Epithelial cell of proximal tubule (primary cell): ENCODE data around the gene MEMO1. TPM values are rescaled to one million over a fixed set of nuclear protein-coding genes. Genes with fewer than 3 reads are reported as not detected.

Experiments used
- DNase-seq: peaks from one replicate; pipeline ENCODE4 v3.0.0-alpha.2; 2011; ENCODE audit warnings: low read depth
- H3K4me3 ChIP-seq: 2 replicates; pipeline ENCODE4 v1.5.1; 2011; ENCODE audit warnings: low read depth, mild to moderate bottlenecking, low read length
- total RNA-seq: library from RNA; depleted of rRNA; stranded (reverse); fragments of >200 nt; gene quantifications from 2 replicates; pipeline ENCODE4 v1.2.3, GENCODE V29; 2015
- TF ChIP-seq, protein P1 (sequence below): conservative IDR thresholded peaks from 2 replicates; pipeline ENCODE4 v1.5.1; 2012; ENCODE audit warnings: low read depth, mild to moderate bottlenecking, low read length

The MEMO1 gene
- total RNA-seq, 1 donor from 2014 or later = 26.9 TPM

DNA sequence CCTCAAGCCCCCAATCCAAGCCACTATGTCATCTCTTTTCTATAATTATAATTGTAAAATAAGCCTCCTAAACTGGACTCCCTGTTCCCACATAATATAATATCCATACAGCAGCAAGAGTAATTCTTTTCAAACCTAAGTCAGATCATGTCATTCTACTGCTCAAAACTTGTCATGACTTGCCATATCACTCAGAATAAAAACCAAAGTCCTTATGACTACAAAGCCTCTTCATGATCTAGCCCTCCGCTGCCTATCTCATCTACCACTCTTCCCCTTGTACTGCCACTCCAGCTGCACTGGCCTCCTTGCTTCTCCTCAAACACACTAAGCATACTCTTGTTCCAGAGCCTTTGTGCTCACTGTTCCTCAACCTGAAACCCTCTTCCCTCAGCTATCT, 69.9 kb downstream of the MEMO1 start:
- no peak overlapping the region for H3K4me3 ChIP-seq
- TF ChIP-seq, protein P1, sequence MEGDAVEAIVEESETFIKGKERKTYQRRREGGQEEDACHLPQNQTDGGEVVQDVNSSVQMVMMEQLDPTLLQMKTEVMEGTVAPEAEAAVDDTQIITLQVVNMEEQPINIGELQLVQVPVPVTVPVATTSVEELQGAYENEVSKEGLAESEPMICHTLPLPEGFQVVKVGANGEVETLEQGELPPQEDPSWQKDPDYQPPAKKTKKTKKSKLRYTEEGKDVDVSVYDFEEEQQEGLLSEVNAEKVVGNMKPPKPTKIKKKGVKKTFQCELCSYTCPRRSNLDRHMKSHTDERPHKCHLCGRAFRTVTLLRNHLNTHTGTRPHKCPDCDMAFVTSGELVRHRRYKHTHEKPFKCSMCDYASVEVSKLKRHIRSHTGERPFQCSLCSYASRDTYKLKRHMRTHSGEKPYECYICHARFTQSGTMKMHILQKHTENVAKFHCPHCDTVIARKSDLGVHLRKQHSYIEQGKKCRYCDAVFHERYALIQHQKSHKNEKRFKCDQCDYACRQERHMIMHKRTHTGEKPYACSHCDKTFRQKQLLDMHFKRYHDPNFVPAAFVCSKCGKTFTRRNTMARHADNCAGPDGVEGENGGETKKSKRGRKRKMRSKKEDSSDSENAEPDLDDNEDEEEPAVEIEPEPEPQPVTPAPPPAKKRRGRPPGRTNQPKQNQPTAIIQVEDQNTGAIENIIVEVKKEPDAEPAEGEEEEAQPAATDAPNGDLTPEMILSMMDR = no peak
- DNase-seq = no peak

DNA sequence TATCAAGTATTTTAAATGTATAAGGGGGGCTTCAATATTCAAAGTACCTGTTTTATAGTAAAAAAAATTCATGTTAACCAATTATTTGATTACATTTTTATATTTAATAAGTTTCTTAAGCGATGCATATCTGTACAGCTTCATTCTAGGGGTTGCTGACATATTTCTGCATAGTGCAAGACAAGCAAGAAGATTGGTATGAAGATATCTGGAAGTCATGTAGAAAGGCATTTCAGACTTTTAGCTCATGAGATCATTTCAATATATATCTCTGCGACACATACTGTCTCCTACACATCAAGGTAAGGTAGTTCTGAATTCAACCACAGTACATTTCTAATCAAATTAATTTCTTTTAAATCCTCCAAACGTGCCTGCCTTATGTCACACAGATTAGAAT, 73.1 kb downstream of the MEMO1 start:
- TF ChIP-seq, protein P1 = no peak
- H3K4me3 ChIP-seq = no peak overlapping the region
- no peak for DNase-seq

DNA sequence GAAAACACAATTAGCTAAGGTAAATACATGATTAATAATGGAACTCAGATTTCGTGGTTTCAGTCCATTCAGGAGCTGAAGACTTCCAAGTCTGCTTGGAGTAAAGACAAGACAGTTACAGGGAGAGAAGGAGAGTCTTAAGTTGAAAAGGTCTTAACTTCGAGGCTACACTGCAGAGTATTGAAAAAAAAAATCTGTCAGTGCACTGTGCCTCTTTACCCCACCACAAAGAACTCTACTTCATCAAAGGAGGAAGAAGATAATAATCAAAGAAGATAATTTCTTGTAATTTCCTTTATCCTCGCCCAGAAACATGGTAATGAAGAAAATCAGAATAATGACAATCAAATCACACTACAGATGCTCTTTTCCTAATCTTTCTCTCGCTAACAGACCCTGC, 75.4 kb downstream of the MEMO1 start:
- DNase-seq = no peak
- no peak overlapping the region for H3K4me3 ChIP-seq
- TF ChIP-seq, protein P1 = no peak

DNA sequence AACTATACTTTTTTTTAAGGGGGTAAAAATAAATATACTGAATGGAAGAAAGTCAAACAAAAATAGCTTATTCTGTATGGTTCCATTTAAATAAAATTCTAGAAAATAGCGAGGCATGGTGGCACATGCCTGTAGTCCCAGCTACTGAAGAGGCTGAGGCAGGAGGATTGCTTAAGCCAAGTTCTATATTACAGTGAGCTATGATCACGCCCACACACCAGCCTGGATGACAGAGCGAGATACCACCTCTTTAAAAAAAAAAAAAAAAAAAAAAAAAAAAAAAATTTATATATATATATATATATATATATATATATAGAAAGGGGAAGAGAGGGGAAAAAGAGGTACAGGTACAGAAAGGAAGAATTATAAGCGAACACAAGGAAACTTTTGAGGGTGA, 77.7 kb downstream of the MEMO1 start:
- no peak overlapping the region for H3K4me3 ChIP-seq
- TF ChIP-seq, protein P1 = no peak
- DNase-seq = no peak

DNA sequence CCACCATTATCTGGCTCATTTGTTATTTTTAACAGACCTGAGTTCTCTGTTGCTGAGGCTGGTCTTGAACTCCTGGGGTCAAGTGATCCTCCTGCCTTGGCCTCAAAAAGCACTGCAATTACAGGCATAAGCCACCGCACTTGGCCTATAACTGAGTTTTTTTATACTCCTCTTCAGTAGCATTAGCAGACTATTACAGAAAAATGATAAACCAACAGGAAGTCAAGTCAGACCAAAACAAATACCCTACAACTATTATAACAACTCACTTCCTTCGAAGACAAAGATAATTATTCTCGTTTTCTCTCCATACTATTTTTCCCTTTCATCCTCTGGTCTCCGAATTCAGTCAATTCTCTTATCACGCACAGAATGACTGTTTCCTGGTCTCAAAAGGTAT, 78.2 kb downstream of the MEMO1 start:
- DNase-seq = no peak
- TF ChIP-seq, protein P1 = no peak

DNA sequence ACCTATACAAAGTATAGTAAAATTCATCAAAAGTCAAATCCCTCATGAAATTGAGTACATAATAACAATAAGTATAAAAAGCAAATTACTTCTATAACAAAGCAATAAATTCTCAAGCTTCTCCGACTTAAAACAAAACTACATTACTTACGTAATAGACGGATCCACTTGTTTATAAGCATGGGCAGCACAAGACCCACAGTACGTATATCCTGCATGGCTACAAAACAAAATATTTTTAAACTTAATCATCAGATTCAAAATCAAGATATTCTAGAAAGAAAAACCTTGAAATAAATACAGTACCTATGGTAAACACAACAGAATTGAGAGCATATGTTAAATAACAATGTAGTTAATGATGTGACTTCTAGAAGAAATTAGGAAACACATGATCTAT, 78.9 kb downstream of the MEMO1 start:
- no peak overlapping the region for H3K4me3 ChIP-seq
- TF ChIP-seq, protein P1 = no peak
- no peak for DNase-seq

More for the DNA sequence above, 78.2 kb downstream of the MEMO1 start:
- no peak overlapping the region for H3K4me3 ChIP-seq

DNA sequence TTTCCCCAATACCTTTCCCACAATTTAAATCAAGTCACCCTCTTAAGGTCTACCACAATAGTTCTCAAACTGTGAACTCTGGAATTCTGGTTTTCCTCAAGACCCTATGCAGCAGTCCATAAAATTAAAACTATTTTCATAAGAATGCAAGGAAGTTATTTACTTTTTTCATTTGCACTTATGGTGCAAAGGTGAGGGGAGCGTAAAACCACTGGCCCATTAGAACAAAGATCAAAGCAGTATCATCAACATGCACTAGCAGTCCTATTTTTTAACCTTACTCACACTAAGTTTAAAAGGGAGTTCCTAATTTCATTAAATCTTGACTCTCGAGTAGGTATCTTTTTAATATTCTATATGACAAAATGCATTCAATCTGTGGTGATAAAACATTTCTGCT, 85.3 kb downstream of the MEMO1 start:
- no peak overlapping the region for H3K4me3 ChIP-seq
- DNase-seq = no peak
- TF ChIP-seq, protein P1 = no peak
